ENCODE data around the gene MPV17.
A peak's percentile ranks its signal among the peaks of the same experiment; 100 is the strongest.
"Not testable (repeated sequence)": the region's sequence is repeated elsewhere in the genome, so short reads cannot be mapped to it uniquely, and the experiment has no call there.

MPV17 gene

DNA sequence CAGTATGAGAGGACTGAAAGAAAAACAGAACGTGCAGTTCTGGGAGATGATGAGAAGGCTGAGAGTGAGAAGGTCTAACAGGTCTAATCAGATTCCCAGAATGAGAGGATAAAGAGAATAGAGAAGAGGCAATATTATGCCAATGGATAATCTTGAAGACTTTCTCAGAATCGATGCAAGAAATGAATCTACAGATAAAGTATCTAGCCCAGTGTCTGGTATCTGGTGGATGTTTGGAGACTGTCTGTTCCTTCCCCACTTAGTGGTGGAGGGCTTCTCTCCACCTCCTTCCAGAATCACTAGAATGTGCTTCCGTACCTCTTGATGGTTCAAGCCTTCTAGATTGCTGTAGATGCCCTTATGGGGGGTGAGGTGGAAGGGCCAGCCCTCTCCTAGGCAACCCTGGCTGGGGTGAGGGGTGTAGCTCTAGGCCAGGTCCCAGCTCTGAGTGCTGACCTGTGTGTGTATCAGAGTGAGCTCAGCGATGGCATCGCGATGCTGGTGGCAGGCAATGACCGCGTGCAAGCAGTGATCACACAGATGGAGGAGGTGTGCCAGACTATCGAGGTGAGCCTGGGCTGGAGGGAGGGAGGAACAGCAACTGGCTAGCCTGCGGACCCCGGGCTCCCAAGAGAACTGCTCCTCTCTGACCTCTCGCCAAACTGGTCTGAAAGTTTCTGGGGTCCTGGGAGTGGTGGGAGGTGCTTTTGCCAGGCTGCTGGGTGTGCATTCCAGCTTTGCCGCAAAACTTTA, 18.2 kb downstream of the MPV17 start:
- TF ChIP-seq, protein P1, sequence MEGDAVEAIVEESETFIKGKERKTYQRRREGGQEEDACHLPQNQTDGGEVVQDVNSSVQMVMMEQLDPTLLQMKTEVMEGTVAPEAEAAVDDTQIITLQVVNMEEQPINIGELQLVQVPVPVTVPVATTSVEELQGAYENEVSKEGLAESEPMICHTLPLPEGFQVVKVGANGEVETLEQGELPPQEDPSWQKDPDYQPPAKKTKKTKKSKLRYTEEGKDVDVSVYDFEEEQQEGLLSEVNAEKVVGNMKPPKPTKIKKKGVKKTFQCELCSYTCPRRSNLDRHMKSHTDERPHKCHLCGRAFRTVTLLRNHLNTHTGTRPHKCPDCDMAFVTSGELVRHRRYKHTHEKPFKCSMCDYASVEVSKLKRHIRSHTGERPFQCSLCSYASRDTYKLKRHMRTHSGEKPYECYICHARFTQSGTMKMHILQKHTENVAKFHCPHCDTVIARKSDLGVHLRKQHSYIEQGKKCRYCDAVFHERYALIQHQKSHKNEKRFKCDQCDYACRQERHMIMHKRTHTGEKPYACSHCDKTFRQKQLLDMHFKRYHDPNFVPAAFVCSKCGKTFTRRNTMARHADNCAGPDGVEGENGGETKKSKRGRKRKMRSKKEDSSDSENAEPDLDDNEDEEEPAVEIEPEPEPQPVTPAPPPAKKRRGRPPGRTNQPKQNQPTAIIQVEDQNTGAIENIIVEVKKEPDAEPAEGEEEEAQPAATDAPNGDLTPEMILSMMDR (IDR thresholded peaks at IDR 0.05; ENCODE audit: insufficient read depth, missing control alignments), result no peak
- no peak for FAIRE-seq
- no peak for DNase-seq (ENCODE audit: insufficient read length, low spot score)

DNA sequence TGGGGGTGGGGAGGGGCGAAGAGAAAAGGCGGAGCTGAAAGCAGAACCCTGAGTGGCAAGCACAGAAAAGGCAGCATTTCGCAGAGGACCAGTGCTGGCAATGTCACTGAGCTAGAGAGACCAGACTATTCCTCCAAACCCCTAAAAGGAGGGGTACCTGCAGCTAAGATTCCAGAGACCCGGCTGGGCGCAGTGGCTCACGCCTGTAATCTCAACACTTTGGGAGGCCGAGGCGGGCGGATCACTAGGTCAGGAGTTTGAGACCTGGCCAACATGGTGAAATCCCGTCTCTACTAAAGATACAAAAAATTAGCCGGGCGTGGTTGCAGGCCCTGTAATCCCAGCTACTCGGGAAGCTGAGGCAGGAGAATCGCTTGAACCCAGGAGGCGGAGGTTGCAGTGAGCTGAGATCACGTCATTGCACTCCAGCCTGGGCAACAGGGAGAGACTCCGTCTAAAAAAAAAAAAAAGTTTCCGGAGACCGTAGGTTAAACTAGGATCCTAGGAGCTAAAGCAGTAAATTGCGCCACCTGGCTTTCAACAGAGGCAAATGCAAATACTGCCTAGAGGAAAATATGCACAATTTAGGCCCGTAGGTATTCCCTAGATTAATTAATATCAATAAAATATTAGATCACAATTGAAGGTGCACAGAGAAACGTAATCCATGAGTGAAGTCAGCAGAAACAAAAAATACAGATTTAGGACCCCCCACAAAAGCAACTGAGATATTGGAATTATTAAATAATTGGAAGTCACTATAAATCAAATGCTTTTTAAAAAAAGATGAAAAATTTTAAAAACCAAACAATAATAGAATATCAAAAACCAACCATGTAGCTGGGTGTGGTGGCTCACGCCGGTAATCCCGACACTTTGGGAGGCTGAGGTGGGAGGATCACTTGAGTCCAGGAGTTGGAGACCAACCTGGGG, 19.5 kb downstream of the MPV17 start:
- FAIRE-seq (no peak), DNase-seq (ENCODE audit: insufficient read length, low spot score) (peak; percentile 73)
- TF ChIP-seq, protein P1 (IDR thresholded peaks at IDR 0.05; ENCODE audit: insufficient read depth, missing control alignments), result peak; percentile 88

DNA sequence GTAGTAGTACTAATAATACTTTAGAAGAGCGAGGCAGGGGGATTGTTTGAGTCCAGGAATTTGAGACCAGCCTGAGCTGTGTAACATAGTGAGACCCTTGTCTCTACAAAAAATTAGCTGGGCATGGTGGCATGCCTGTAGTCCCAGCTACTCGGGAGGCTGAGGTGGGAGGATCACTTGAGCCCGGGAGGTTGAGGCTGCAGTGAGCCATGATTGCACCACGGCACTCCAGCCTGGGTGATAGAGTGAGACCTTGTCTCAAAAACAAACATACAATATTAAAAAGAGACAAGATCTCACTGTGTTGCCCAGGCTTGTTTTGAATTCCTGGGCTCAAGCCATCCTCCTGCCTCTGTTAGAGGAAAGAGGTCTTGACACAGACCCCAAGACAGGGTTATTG, 22.3 kb downstream of the MPV17 start:
- DNase-seq (ENCODE audit: insufficient read length, low spot score); FAIRE-seq: not testable (repeated sequence)

DNA sequence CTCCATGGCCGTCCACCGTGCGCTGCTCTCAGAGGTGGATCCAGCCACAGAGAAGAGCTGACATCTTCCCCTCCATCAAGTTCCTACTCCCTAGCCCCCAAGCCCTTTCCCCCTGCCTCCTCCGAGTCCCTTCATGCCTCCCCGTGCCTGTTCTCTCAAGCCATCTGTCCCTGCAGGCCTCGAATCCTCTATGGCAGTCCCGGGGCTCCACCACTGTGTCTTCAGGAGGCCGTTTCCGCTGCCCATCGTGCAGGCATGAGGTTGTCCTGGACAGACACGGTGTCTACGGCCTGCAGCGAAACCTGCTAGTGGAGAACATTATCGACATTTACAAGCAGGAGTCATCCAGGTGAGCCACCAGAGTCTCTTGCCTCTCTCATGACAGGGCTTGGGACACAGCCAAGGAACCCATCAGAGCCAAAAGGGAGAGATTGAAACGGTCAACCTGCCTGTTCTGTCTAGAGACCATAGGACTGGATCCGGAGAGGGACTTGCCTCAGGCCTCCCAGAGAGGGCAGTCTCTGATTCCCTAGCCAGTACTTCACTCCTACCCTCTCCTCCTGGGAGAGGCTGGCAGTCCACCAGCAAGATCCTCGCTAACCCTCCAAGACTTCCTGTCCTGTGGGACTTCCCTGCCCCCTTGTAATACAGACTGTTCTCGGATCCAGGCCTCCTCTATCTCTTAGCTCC, 24.4 kb downstream of the MPV17 start:
- TF ChIP-seq, protein P1 (IDR thresholded peaks at IDR 0.05; ENCODE audit: insufficient read depth, missing control alignments), result no peak
- DNase-seq (ENCODE audit: insufficient read length, low spot score), result no peak
- no peak for FAIRE-seq

DNA sequence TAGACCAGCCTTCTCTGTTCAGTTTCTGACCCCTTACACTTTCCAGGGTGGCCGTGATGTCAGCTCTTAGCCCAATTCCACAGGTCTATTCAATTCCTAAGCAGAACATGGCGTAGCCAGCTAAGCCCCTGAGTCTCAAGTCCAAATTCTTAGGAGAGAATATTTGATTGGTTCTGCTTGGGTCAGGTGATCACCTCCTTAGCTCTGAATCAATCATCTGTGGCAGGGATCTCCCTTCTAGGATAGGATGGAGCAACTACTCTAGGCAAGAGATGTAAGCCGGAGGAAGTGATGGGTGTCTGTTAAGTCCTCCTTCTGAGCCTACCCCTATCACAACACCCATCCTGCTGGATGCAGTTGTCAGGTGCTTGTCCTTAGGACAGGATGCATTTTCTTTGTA, 25.7 kb downstream of the MPV17 start:
- DNase-seq (ENCODE audit: insufficient read length, low spot score) (no peak), FAIRE-seq (no peak)

DNA sequence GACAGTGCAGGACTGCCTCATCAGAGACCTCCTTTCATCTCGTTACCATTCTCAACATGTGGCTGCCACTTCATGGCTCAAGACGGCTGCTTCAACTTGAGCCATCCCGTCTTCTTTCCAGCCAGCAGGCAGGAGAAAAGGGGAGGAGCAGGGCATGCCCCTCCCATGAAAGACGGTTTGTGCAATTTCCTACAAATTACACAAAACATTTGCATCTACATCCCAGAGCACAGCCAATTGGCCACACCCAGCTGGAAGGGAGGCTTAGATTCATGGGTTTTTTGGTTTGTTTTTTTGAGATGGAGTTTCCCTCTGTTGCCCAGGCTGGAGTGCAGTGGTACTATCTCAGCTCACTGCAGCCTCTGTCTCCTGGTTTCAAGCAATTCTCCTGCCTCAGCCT, 26.4 kb downstream of the MPV17 start:
- DNase-seq (ENCODE audit: insufficient read length, low spot score) (no peak), FAIRE-seq (no peak)
- TF ChIP-seq, protein P1 (IDR thresholded peaks at IDR 0.05; ENCODE audit: insufficient read depth, missing control alignments), result no peak

More for the DNA sequence above, 25.7 kb downstream of the MPV17 start:
- TF ChIP-seq, protein P1 (IDR thresholded peaks at IDR 0.05; ENCODE audit: insufficient read depth, missing control alignments), result no peak

DNA sequence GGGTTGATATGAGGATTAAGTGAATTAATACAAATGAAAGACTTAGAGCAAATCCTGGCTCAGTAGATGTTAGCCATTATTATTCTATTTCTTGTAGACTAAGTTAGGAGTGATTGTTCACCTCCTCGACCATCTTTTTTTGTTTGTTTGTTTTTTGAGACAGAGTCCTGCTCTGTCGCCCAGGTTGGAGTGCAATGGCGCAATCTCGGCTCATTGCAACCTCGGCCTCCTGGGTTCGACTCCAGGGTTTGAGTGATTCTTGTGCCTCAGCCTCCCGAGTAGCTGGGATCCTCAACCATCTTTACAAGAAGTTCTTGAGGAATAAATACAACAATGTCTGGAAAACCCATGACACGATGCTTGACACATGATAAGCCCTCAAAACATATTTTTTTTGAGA, 28.0 kb downstream of the MPV17 start:
- TF ChIP-seq, protein P1 (IDR thresholded peaks at IDR 0.05; ENCODE audit: insufficient read depth, missing control alignments), result no peak
- FAIRE-seq (no peak), DNase-seq (ENCODE audit: insufficient read length, low spot score) (no peak)
